GM23338 (cell line): ENCODE measurements around the gene SDHA. TPM values are rescaled to one million over a fixed set of nuclear protein-coding genes. Genes with fewer than 3 reads are reported as not detected.

Experiments
- ATAC-seq: fragments of 200-7000 bp; cut with Tn5 transposase; 3 replicates; pipeline ENCODE4 v1.9.1; 2020
- DNase-seq: peaks from one replicate; pipeline ENCODE4 v3.0.0-alpha.2; 2015; ENCODE audit warnings: low spot score
- H2AFZ ChIP-seq: fragments of 200-600 bp; sonication (generic); 2 replicates; pipeline ENCODE4 v1.8.0; 2016; ENCODE audit warnings: antibody characterized with exemption, mild to moderate bottlenecking, moderate library complexity
- H3F3A ChIP-seq: fragments of 200-600 bp; sonication (generic); replicated peaks from 2 replicates; pipeline ENCODE4 v1.8.0; 2017; ENCODE audit warnings: antibody characterized with exemption, mixed run types, low read depth
- H3K27ac ChIP-seq: fragments of 200-600 bp; sonication (generic); 2 replicates; pipeline ENCODE4 v1.6.1; 2016; ENCODE audit warnings: low read depth
- H3K27me3 ChIP-seq: fragments of 200-600 bp; sonication (generic); 2 replicates; pipeline ENCODE4 v1.8.0; 2016; ENCODE audit warnings: mild to moderate bottlenecking, mixed run types, moderate library complexity; ENCODE audit not compliant: insufficient read depth
- H3K36me3 ChIP-seq: fragments of 200-600 bp; sonication (generic); 2 replicates; pipeline ENCODE4 v1.8.0; 2016; ENCODE audit warnings: mild to moderate bottlenecking; ENCODE audit not compliant: insufficient read depth
- H3K4me1 ChIP-seq: fragments of 200-600 bp; sonication (generic); 2 replicates; pipeline ENCODE4 v1.8.0; 2016; ENCODE audit warnings: mild to moderate bottlenecking, moderate library complexity; ENCODE audit not compliant: insufficient read depth
- H3K4me2 ChIP-seq: fragments of 200-600 bp; sonication (generic); 2 replicates; pipeline ENCODE4 v1.7.1; 2017; ENCODE audit warnings: mixed run types
- H3K4me3 ChIP-seq: fragments of 200-600 bp; sonication (generic); 2 replicates; pipeline ENCODE4 v1.6.1; 2016; ENCODE audit warnings: mixed run types
- H3K79me2 ChIP-seq: fragments of 200-600 bp; sonication (generic); replicated peaks from 2 replicates; pipeline ENCODE4 v1.8.0; 2017; ENCODE audit warnings: mild to moderate bottlenecking; ENCODE audit not compliant: insufficient read depth
- H3K9me2 ChIP-seq: fragments of 200-600 bp; sonication (generic); 2 replicates; pipeline ENCODE4 v1.8.0; 2017; ENCODE audit not compliant: insufficient read depth
- H4K20me1 ChIP-seq: fragments of 200-600 bp; sonication (generic); replicated peaks from 2 replicates; pipeline ENCODE4 v1.8.0; 2017; ENCODE audit warnings: mild to moderate bottlenecking; ENCODE audit not compliant: insufficient read depth
- H3K27ac Mint-ChIP-seq: 2 replicates; pipeline ENCODE4 v1.8.0; 2020; ENCODE audit warnings: inconsistent platforms, mild to moderate bottlenecking, moderate library complexity, mixed read lengths
- H3K27me3 Mint-ChIP-seq: 3 replicates; pipeline ENCODE4 v1.8.0; 2022; ENCODE audit warnings: low read depth, mild to moderate bottlenecking, moderate library complexity, mixed read lengths, inconsistent platforms; ENCODE audit not compliant: insufficient read depth, poor library complexity
- H3K36me3 Mint-ChIP-seq: 3 replicates; pipeline ENCODE4 v1.8.0; 2021; ENCODE audit warnings: low read depth, mild to moderate bottlenecking, inconsistent platforms, moderate library complexity, mixed read lengths
- H3K4me1 Mint-ChIP-seq: 3 replicates; pipeline ENCODE4 v1.8.0; 2020; ENCODE audit warnings: mild to moderate bottlenecking, inconsistent platforms, mixed read lengths
- H3K4me3 Mint-ChIP-seq: 3 replicates; pipeline ENCODE4 v1.8.0; 2021; ENCODE audit warnings: moderate library complexity, mild to moderate bottlenecking, inconsistent platforms, mixed read lengths
- H3K9me3 Mint-ChIP-seq: 3 replicates; pipeline ENCODE4 v1.8.0; 2020; ENCODE audit warnings: moderate library complexity, mild to moderate bottlenecking, inconsistent platforms, mixed read lengths
- CREB1 ChIP-seq: fragments of 250-450 bp; sonication (Bioruptor Pico); IDR thresholded peaks from 2 replicates; pipeline ENCODE4 v1.5.0; 2020; ENCODE audit warnings: low read depth, mild to moderate bottlenecking, moderate library complexity
- CTCF ChIP-seq, 2 experiments: fragments of 200-600 bp in 1 of 2; sonication (generic) in 1 of 2; conservative IDR thresholded peaks; 2 replicates each; pipeline versions ENCODE4 v1.5.1 to v1.6.1; 2016 to 2017; ENCODE audit warnings: antibody characterized with exemption in 2 of 2, low read depth in 2 of 2, mild to moderate bottlenecking in 2 of 2, moderate library complexity in 1 of 2
- ETS1 ChIP-seq: IDR thresholded peaks from 2 replicates; pipeline ENCODE4 v1.6.1; 2016; ENCODE audit warnings: antibody characterized with exemption
- EZH2 ChIP-seq: fragments of 200-600 bp; sonication (generic); IDR thresholded peaks from one replicate; pipeline ENCODE4 v1.8.0; 2017; ENCODE audit warnings: antibody characterized with exemption, mild to moderate bottlenecking, low read depth; ENCODE audit not compliant: unreplicated experiment
- EZH2phosphoT487 ChIP-seq: fragments of 200-600 bp; sonication (generic); IDR thresholded peaks from one replicate; pipeline ENCODE4 v1.8.1; 2018; ENCODE audit warnings: antibody characterized with exemption; ENCODE audit not compliant: unreplicated experiment
- JUNB ChIP-seq: IDR thresholded peaks from one replicate; pipeline ENCODE4 v1.6.1; 2016; ENCODE audit warnings: antibody characterized with exemption; ENCODE audit not compliant: unreplicated experiment
- NANOG ChIP-seq: IDR thresholded peaks from 2 replicates; pipeline ENCODE4 v1.6.1; 2016; ENCODE audit warnings: antibody characterized with exemption, borderline replicate concordance
- POLR2AphosphoS5 ChIP-seq: IDR thresholded peaks from 2 replicates; pipeline ENCODE4 v1.6.1; 2016; ENCODE audit warnings: antibody characterized with exemption, low read depth
- REST ChIP-seq: IDR thresholded peaks from one replicate; pipeline ENCODE4 v1.6.1; 2018; ENCODE audit warnings: antibody characterized with exemption; ENCODE audit not compliant: unreplicated experiment
- STAT1 ChIP-seq: IDR thresholded peaks from one replicate; pipeline ENCODE4 v1.6.1; 2016; ENCODE audit warnings: antibody characterized with exemption; ENCODE audit not compliant: unreplicated experiment
- ZNF114 ChIP-seq: fragments of 250-450 bp; sonication (Bioruptor Pico); IDR thresholded peaks from 2 replicates; pipeline ENCODE4 v1.5.0; 2020; ENCODE audit warnings: mild to moderate bottlenecking, moderate library complexity
- ZNF331 ChIP-seq: fragments of 250-450 bp; sonication (Bioruptor Pico); IDR thresholded peaks from 2 replicates; pipeline ENCODE4 v1.5.0; 2020; ENCODE audit warnings: low read depth, mild to moderate bottlenecking, moderate library complexity
- ZNF462 ChIP-seq: fragments of 250-450 bp; sonication (Bioruptor Pico); IDR thresholded peaks from 2 replicates; pipeline ENCODE4 v1.5.0; 2020; ENCODE audit warnings: mild to moderate bottlenecking, moderate library complexity
- polyA plus RNA-seq: library from polyadenylated mRNA; unstranded; fragments of >200 nt; fragmentation: Nextera tagmentation; extraction: Ambion mirVana; gene quantifications from 2 replicates; pipeline ENCODE4 v1.2.1, GENCODE V29; 2016
- total RNA-seq: library from RNA; depleted of rRNA; stranded (reverse); fragments of >200 nt; shearing (Covaris generic); gene quantifications from 2 replicates; pipeline ENCODE4 v1.2.3, GENCODE V29; 2014

Gene SDHA
- total and polyA plus RNA-seq, 2 experiments from 2014 or later: 62.2 to 70.6 TPM

- no peaks in the 10 kb centered on the region for H3K9me3 Mint-ChIP-seq
- 0 out of 2 replicates have a peak overlapping the region, but pooled peaks have one; percentile 48 for H3K4me2 ChIP-seq
Measured at GRCh38 chr5:270340-270739, 52.2 kb downstream of the SDHA start.

More at GRCh38 chr5:270340-270739, 52.2 kb downstream of the SDHA start:
- ATAC-seq: no peak
- Histone ChIP-seq H3K4me1 (no peaks in the 10 kb centered on the region), H3K36me3 (peaks cover 5% of the 10 kb centered on the region; the same call in 1 of the 2 replicates), H2AFZ (no peak overlapping the region), H3K79me2 (peaks cover 24% of the 10 kb centered on the region), H3K9me2 (no peaks in the 10 kb centered on the region), H3K27ac (no peak overlapping the region), H3K4me3 (peak overlapping the region; percentile 35; the same call in 1 of the 2 replicates), H3K27me3 (no peaks in the 10 kb centered on the region), H4K20me1 (peaks cover 7% of the 10 kb centered on the region; the same call in 1 of the 2 replicates), H3F3A (no peaks in the 10 kb centered on the region)
- Mint-ChIP-seq H3K27me3 (peaks cover 8% of the 10 kb centered on the region), H3K27ac (0 out of 2 replicates have a peak overlapping the region, but pooled peaks have one; percentile 47), H3K4me1 (peaks cover 11% of the 10 kb centered on the region), H3K36me3 (peaks cover 27% of the 10 kb centered on the region), H3K4me3 (peak overlapping the region; percentile 74)
- no peak for DNase-seq
- TF ChIP-seq REST (no peak), CREB1 (CRISPR knock-in tag) (no peak), STAT1 (no peak), NANOG (no peak), POLR2AphosphoS5 (no peak), EZH2 (no peak), CTCF (conservative IDR thresholded peaks at IDR 0.05; ENCODE audit: low read depth in 2 of 2) (no peak), JUNB (no peak), ZNF331 (CRISPR knock-in tag) (no peak), EZH2phosphoT487 (no peak), ETS1 (no peak), ZNF114 (no peak), ZNF462 (no peak)
